ENCODE results near the gene COL27A1.

The COL27A1 gene

DNA sequence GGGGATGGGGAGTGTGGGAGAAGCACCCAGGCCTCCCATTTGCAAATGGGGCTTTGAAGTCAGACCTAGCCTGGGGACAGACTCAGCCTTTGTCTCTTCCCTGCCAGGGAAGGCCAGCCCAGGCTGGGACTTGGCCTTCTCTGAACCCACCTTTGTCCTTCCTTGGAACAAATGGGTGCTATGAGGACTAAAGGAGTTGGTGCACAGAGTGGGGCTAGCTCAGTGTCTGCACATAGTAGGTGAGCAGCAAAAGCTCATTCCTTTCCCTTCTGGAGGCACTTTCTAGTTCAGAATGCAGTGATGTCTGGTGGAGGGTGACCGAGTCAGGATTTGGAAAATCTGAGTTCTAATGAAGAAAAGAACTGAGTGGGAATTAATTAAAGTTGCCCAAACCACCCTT is 37.2 kb downstream of the COL27A1 start:
- no peak for TF ChIP-seq ZNF354C (tag by site-specific recombination; IDR thresholded peaks at IDR 0.05; ENCODE audit: borderline replicate concordance, low read depth)
- TF ChIP-seq, protein P1, sequence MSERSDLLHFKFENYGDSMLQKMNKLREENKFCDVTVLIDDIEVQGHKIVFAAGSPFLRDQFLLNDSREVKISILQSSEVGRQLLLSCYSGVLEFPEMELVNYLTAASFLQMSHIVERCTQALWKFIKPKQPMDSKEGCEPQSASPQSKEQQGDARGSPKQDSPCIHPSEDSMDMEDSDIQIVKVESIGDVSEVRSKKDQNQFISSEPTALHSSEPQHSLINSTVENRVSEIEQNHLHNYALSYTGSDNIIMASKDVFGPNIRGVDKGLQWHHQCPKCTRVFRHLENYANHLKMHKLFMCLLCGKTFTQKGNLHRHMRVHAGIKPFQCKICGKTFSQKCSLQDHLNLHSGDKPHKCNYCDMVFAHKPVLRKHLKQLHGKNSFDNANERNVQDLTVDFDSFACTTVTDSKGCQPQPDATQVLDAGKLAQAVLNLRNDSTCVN (tag by site-specific recombination; optimal IDR thresholded peaks at IDR 0.05) = no peak
- no peak for TF ChIP-seq SP7 (tag by site-specific recombination; IDR thresholded peaks at IDR 0.05)
- no peak for TF ChIP-seq ZNF544 (tag by site-specific recombination; IDR thresholded peaks at IDR 0.05)
- TF ChIP-seq, protein P2, sequence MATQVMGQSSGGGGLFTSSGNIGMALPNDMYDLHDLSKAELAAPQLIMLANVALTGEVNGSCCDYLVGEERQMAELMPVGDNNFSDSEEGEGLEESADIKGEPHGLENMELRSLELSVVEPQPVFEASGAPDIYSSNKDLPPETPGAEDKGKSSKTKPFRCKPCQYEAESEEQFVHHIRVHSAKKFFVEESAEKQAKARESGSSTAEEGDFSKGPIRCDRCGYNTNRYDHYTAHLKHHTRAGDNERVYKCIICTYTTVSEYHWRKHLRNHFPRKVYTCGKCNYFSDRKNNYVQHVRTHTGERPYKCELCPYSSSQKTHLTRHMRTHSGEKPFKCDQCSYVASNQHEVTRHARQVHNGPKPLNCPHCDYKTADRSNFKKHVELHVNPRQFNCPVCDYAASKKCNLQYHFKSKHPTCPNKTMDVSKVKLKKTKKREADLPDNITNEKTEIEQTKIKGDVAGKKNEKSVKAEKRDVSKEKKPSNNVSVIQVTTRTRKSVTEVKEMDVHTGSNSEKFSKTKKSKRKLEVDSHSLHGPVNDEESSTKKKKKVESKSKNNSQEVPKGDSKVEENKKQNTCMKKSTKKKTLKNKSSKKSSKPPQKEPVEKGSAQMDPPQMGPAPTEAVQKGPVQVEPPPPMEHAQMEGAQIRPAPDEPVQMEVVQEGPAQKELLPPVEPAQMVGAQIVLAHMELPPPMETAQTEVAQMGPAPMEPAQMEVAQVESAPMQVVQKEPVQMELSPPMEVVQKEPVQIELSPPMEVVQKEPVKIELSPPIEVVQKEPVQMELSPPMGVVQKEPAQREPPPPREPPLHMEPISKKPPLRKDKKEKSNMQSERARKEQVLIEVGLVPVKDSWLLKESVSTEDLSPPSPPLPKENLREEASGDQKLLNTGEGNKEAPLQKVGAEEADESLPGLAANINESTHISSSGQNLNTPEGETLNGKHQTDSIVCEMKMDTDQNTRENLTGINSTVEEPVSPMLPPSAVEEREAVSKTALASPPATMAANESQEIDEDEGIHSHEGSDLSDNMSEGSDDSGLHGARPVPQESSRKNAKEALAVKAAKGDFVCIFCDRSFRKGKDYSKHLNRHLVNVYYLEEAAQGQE (tag by site-specific recombination; IDR thresholded peaks at IDR 0.05) = no peak
- TF ChIP-seq, protein P3, sequence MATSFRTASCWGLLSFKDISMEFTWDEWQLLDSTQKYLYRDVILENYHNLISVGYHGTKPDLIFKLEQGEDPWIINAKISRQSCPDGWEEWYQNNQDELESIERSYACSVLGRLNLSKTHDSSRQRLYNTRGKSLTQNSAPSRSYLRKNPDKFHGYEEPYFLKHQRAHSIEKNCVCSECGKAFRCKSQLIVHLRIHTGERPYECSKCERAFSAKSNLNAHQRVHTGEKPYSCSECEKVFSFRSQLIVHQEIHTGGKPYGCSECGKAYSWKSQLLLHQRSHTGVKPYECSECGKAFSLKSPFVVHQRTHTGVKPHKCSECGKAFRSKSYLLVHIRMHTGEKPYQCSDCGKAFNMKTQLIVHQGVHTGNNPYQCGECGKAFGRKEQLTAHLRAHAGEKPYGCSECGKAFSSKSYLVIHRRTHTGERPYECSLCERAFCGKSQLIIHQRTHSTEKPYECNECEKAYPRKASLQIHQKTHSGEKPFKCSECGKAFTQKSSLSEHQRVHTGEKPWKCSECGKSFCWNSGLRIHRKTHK (tag by site-specific recombination; IDR thresholded peaks at IDR 0.05) = no peak
- no peak for TF ChIP-seq ZNF311 (tag by site-specific recombination; IDR thresholded peaks at IDR 0.05; ENCODE audit: borderline replicate concordance)
- no peak for TF ChIP-seq SP2 (tag by site-specific recombination; IDR thresholded peaks at IDR 0.05)
- TF ChIP-seq ZSCAN30 (tag by site-specific recombination; IDR thresholded peaks at IDR 0.05) = no peak
- TF ChIP-seq, protein P4, sequence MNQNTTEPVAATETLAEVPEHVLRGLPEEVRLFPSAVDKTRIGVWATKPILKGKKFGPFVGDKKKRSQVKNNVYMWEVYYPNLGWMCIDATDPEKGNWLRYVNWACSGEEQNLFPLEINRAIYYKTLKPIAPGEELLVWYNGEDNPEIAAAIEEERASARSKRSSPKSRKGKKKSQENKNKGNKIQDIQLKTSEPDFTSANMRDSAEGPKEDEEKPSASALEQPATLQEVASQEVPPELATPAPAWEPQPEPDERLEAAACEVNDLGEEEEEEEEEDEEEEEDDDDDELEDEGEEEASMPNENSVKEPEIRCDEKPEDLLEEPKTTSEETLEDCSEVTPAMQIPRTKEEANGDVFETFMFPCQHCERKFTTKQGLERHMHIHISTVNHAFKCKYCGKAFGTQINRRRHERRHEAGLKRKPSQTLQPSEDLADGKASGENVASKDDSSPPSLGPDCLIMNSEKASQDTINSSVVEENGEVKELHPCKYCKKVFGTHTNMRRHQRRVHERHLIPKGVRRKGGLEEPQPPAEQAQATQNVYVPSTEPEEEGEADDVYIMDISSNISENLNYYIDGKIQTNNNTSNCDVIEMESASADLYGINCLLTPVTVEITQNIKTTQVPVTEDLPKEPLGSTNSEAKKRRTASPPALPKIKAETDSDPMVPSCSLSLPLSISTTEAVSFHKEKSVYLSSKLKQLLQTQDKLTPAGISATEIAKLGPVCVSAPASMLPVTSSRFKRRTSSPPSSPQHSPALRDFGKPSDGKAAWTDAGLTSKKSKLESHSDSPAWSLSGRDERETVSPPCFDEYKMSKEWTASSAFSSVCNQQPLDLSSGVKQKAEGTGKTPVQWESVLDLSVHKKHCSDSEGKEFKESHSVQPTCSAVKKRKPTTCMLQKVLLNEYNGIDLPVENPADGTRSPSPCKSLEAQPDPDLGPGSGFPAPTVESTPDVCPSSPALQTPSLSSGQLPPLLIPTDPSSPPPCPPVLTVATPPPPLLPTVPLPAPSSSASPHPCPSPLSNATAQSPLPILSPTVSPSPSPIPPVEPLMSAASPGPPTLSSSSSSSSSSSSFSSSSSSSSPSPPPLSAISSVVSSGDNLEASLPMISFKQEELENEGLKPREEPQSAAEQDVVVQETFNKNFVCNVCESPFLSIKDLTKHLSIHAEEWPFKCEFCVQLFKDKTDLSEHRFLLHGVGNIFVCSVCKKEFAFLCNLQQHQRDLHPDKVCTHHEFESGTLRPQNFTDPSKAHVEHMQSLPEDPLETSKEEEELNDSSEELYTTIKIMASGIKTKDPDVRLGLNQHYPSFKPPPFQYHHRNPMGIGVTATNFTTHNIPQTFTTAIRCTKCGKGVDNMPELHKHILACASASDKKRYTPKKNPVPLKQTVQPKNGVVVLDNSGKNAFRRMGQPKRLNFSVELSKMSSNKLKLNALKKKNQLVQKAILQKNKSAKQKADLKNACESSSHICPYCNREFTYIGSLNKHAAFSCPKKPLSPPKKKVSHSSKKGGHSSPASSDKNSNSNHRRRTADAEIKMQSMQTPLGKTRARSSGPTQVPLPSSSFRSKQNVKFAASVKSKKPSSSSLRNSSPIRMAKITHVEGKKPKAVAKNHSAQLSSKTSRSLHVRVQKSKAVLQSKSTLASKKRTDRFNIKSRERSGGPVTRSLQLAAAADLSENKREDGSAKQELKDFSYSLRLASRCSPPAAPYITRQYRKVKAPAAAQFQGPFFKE (tag by site-specific recombination; IDR thresholded peaks at IDR 0.05; ENCODE audit: borderline replicate concordance) = no peak
- TF ChIP-seq AEBP2 (tag by site-specific recombination; IDR thresholded peaks at IDR 0.05; ENCODE audit: borderline replicate concordance) = no peak
- no peak for TF ChIP-seq ZNF510 (tag by site-specific recombination; IDR thresholded peaks at IDR 0.05; ENCODE audit: insufficient replicate concordance)
- TF ChIP-seq KLF8 (tag by site-specific recombination; IDR thresholded peaks at IDR 0.05) = no peak
- TF ChIP-seq ZNF521 (tag by site-specific recombination; IDR thresholded peaks at IDR 0.05) = no peak
- TF ChIP-seq PBX3 (CRISPR knock-in tag; IDR thresholded peaks at IDR 0.05) = no peak
- TF ChIP-seq ZNF776 (tag by site-specific recombination; IDR thresholded peaks at IDR 0.05; ENCODE audit: borderline replicate concordance) = no peak
- TF ChIP-seq ZNF16 (tag by site-specific recombination; IDR thresholded peaks at IDR 0.05; ENCODE audit: low read depth) = no peak
- no peak for TF ChIP-seq ZNF530 (tag by site-specific recombination; IDR thresholded peaks at IDR 0.05; ENCODE audit: low read depth)
- Histone ChIP-seq H3K27ac (ENCODE audit: extremely low read depth, low read depth, low read length) (no peak overlapping the region), H3K36me3 (ENCODE audit: control insufficient read depth in 2 of 2, insufficient read depth in 1 of 2, low read length in 2 of 2) (no peaks in the 10 kb centered on the region), H3K4me3 (ENCODE audit: low read depth, low read length) (no peak overlapping the region), H3K9me3 (ENCODE audit: control insufficient read depth, insufficient read depth, low read depth, low read length) (no peaks in the 10 kb centered on the region), H3K4me1 (ENCODE audit: control insufficient read depth, insufficient read depth, low read length) (no peaks in the 10 kb centered on the region)
- ChIA-PET CTCF (no interaction called here), POLR2A (no interaction called here)

Measured in HEK293 (cell line).